GM12801 (cell line): ENCODE data around the gene ORMDL3.

ENCODE experiments used
- CTCF ChIP-seq: IDR thresholded peaks from one replicate; pipeline ENCODE4 v1.5.1; 2011; ENCODE audit warnings: control low read depth; ENCODE audit not compliant: insufficient read length; ENCODE audit errors: extremely low read depth

Gene ORMDL3

GRCh38 chr17:39935909-39936308 lies 8.5 kb upstream of the ORMDL3 start:
- TF ChIP-seq CTCF, result no peak

GRCh38 chr17:39934324-39934723 lies 6.9 kb upstream of the ORMDL3 start:
- no peak for TF ChIP-seq CTCF

- no peak for TF ChIP-seq CTCF
Observed at GRCh38 chr17:39933912-39934311, 6.5 kb upstream of the ORMDL3 start.

GRCh38 chr17:39929646-39930407 lies 2.4 kb upstream of the ORMDL3 start:
- TF ChIP-seq CTCF, result no peak

GRCh38 chr17:39928858-39929645 lies 1.7 kb upstream of the ORMDL3 start:
- no peak for TF ChIP-seq CTCF

DNA sequence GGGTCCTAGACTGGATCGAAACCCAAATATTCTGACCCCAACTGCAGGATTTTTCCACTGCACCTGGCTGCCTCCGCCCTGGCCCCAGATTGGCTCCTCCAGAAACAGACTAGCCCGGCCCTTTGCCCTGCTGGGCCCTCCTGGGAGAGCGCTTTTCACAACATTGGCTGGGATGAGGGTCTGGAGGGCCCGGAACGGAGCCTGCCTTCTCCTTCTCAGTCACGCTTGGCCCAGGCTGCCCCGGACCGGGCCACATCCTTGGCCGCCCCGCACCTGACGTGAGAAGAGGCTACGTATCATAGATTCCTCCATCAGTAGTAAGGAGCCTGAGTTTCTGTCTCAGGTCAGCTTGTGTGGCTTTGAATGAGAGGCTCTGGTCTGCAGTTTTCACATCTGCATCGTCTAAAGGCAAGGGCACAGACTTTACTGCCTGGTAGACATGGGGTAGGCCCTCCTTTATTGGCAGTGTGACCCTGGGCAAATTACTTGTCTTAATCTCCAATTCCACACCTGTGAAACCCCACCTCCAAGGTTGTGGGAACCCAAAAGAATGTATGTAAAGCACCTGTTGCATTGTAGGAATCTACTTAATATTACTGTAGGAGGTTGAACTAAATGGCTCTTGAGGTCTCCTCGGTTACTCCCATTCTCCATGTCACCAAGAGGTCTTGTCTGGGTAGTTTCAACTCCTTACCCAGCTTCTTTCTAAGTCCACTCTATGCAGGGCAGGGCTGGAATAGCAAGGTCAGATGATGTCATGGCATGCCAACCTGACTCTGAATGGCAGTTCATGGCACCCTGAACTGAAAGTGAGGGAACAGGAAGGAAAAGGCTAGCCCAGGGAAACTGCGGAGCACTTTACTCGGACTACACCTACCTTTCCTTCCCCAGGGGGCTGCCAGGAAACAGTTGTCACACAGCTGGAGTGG lies 792 bp upstream of the ORMDL3 start:
- no peak for TF ChIP-seq CTCF
